ENCODE data around the gene HDAC5. TPM values are rescaled to one million over a fixed set of nuclear protein-coding genes. Genes with fewer than 3 reads are reported as not detected.

Gene HDAC5
- total and polyA plus RNA-seq, 2 of the 8 experiments (the other 6 are each of a cell fraction or from before 2014, with no cell fraction given), result 48.5 to 54.4 TPM

GRCh38 chr17:44133918-44134476 is 10.6 kb upstream of the HDAC5 start:
- Histone ChIP-seq H4K20me1 (replicated peaks in 1 of 2; ENCODE audit: control insufficient read depth in 1 of 2, insufficient read depth in 2 of 2, low read length in 2 of 2) (no peaks in the 10 kb centered on the region), H2BK20ac (ENCODE audit: low read length) (no peak overlapping the region), H2BK12ac (ENCODE audit: low read depth, low read length) (no peak overlapping the region), H3K56ac (replicated peaks; ENCODE audit: insufficient read length, low read depth, low read length) (no peak overlapping the region), H3K27me3 (replicated peaks in 1 of 4; ENCODE audit: control insufficient read depth in 3 of 4, extremely low read depth in 1 of 4, insufficient read depth in 3 of 4, low read length in 3 of 4) (no peaks in the 10 kb centered on the region), H3K4me3 (ENCODE audit: extremely low read depth in 1 of 4, insufficient read depth in 2 of 4, low read depth in 3 of 4, low read length in 4 of 4) (no peak overlapping the region), H4K8ac (ENCODE audit: extremely low read depth, insufficient read depth, low read length) (no peak overlapping the region), H4K91ac (replicated peaks; ENCODE audit: insufficient read length, low read length) (no peak overlapping the region), H2BK15ac (ENCODE audit: low read length) (peak overlapping the region; percentile 72; the same call in 1 of the 2 replicates), H3K9me3 (ENCODE audit: insufficient read depth in 2 of 2, low read depth in 1 of 2, low read length in 1 of 2) (no peaks in the 10 kb centered on the region), H3K4ac (replicated peaks; ENCODE audit: insufficient read length, low read depth, low read length) (no peak overlapping the region), H4K5ac (ENCODE audit: insufficient read length, low read depth, low read length) (no peak overlapping the region), H3K4me1 (replicated peaks in 1 of 4; ENCODE audit: control insufficient read depth in 3 of 4, insufficient read depth in 4 of 4, low read length in 3 of 4) (peaks cover 7 to 15% (median 14%) of the 10 kb centered on the region in 4 experiments), H3K23ac (ENCODE audit: insufficient read length) (no peak overlapping the region), H3K36me3 (ENCODE audit: control insufficient read depth in 2 of 4, insufficient read depth in 4 of 4, low read length in 3 of 4) (no peaks in the 10 kb centered on the region), H2AK5ac (ENCODE audit: low read depth, low read length) (0 out of 2 replicates have a peak overlapping the region, but pooled peaks have one; percentile 28), H3K9ac (replicated peaks in 1 of 4; ENCODE audit: extremely low read depth in 1 of 4, low read depth in 3 of 4, low read length in 3 of 4) (no peak overlapping the region), H3K18ac (ENCODE audit: extremely low read depth, low read length) (no peak overlapping the region; the same call in 1 of the 2 replicates), H3K4me2 (ENCODE audit: insufficient read depth in 1 of 2, low read depth in 2 of 2, low read length in 2 of 2) (no peak overlapping the region), H3K14ac (ENCODE audit: insufficient read length) (no peak overlapping the region), H3K23me2 (ENCODE audit: low read depth, low read length) (no peaks in the 10 kb centered on the region; the same call in 1 of the 2 replicates), H3K27ac (ENCODE audit: low read depth, low read length) (no peak overlapping the region), H2BK5ac (ENCODE audit: low read depth, low read length) (no peak overlapping the region), H3K79me2 (ENCODE audit: control insufficient read depth in 1 of 2, insufficient read depth in 2 of 2, low read length in 2 of 2) (no peaks in the 10 kb centered on the region), H2BK120ac (replicated peaks; ENCODE audit: low read depth, low read length) (no peak overlapping the region), H3K79me1 (ENCODE audit: low read depth, low read length) (no peaks in the 10 kb centered on the region), H2AFZ (ENCODE audit: low read length) (no peak overlapping the region)
- CTCF ChIA-PET (ENCODE audit: partially characterized antibody), result interaction anchor here (0.6 to 4.4 kb wide), 5 partner anchors 10 to 554 kb away, joined by 3 to 26 read pairs (median 3); partner anchors contain the start of gene HDAC5
- no peak for TF ChIP-seq JUND (IDR thresholded peaks at IDR 0.05; ENCODE audit: low read length)
- FAIRE-seq, result no peak
- 91% methylated on average over 4 of the region's 4 CpGs; no CpG with 5 or more reads in 1 of the 2 experiments for WGBS, 2 experiments (ENCODE audit: extremely low coverage in 1 of 2, insufficient coverage in 1 of 2, insufficient read length in 1 of 2, insufficient replicate concordance in 2 of 2, low coverage in 1 of 2, low lambda C conversion rate in 2 of 2, missing lambda C conversion rate in 1 of 2)
- no peak for DNase-seq (ENCODE audit: low read depth in 1 of 2, low spot score in 2 of 2)
- POLR2A ChIA-PET (ENCODE audit: partially characterized antibody), result interaction anchor here (0.6 to 3.0 kb wide), 5 partner anchors 11 to 224 kb away, joined by 3 to 13 read pairs (median 3); partner anchors contain the start of genes HDAC5 and LSM12

All from H1 (cell line).